HAP-1 (cell line): Measurements from ENCODE around the gene RASA3.
A peak's percentile ranks its signal among the peaks of the same experiment; 100 is the strongest.

Source experiments
- DNase-seq, 2 experiments: peaks; one replicate each; pipeline ENCODE4 v3.0.0-alpha.2; 2016 to 2020; ENCODE audit warnings: low spot score in 2 of 2
- H3K27me3 ChIP-seq: fragments of 250-450 bp; sonication (Bioruptor Pico); 2 replicates; pipeline ENCODE4 v1.5.1; 2020; ENCODE audit warnings: low read depth, mild to moderate bottlenecking, moderate library complexity
- H3K36me3 ChIP-seq: fragments of 250-450 bp; sonication (Bioruptor Pico); replicated peaks from 2 replicates; pipeline ENCODE4 v1.5.1; 2020; ENCODE audit warnings: mild to moderate bottlenecking
- H3K4me1 ChIP-seq: fragments of 250-450 bp; sonication (Bioruptor Pico); 2 replicates; pipeline ENCODE4 v1.5.1; 2020; ENCODE audit warnings: mild to moderate bottlenecking
- H3K4me3 ChIP-seq: fragments of 250-450 bp; sonication (Bioruptor Pico); 2 replicates; pipeline ENCODE4 v1.5.1; 2020; ENCODE audit warnings: mild to moderate bottlenecking, moderate library complexity
- H3K9me3 ChIP-seq: fragments of 250-450 bp; sonication (Bioruptor Pico); 2 replicates; pipeline ENCODE4 v1.5.1; 2020; ENCODE audit warnings: mild to moderate bottlenecking, moderate library complexity
- in situ Hi-C: fragments of 300-500 bp; cut with MboI; formaldehyde crosslinking; loops from 3 replicates; pipeline ENCODE4 v1.14.3; 2020; ENCODE audit warnings: low sequenced_read_pairs, inconsistent platforms, mixed read lengths

RASA3 gene

GRCh38 chr13:113938246-113938645 lies 194.2 kb downstream of the RASA3 start:
- in situ Hi-C loops, result no loop called here
- no peaks in the 10 kb centered on the region for H3K9me3 ChIP-seq
- no peak for DNase-seq
- 0 out of 2 replicates have a peak, but pooled peaks cover 3% of the 10 kb centered on the region for H3K27me3 ChIP-seq
- H3K4me3 ChIP-seq, result no peak overlapping the region
- no peaks in the 10 kb centered on the region for H3K4me1 ChIP-seq
- H3K36me3 ChIP-seq, result no peaks in the 10 kb centered on the region

- no peak overlapping the region for H3K4me3 ChIP-seq
- no peaks in the 10 kb centered on the region for H3K9me3 ChIP-seq
- no peaks in the 10 kb centered on the region for H3K36me3 ChIP-seq
- H3K27me3 ChIP-seq, result 0 out of 2 replicates have a peak, but pooled peaks cover 3% of the 10 kb centered on the region
- DNase-seq, result no peak
- in situ Hi-C loops, result no loop called here
- no peaks in the 10 kb centered on the region for H3K4me1 ChIP-seq
Observed at GRCh38 chr13:113937527-113938180, 194.8 kb downstream of the RASA3 start.

GRCh38 chr13:113937073-113937472 lies 195.3 kb downstream of the RASA3 start:
- no peaks in the 10 kb centered on the region for H3K4me1 ChIP-seq
- H3K36me3 ChIP-seq, result no peaks in the 10 kb centered on the region
- DNase-seq, result no peak
- H3K4me3 ChIP-seq, result no peak overlapping the region
- in situ Hi-C loops, result no loop called here
- 0 out of 2 replicates have a peak, but pooled peaks cover 3% of the 10 kb centered on the region for H3K27me3 ChIP-seq
- no peaks in the 10 kb centered on the region for H3K9me3 ChIP-seq

- 0 out of 2 replicates have a peak, but pooled peaks cover 3% of the 10 kb centered on the region for H3K27me3 ChIP-seq
- DNase-seq, result no peak
- no peaks in the 10 kb centered on the region for H3K9me3 ChIP-seq
- H3K36me3 ChIP-seq, result no peaks in the 10 kb centered on the region
- H3K4me3 ChIP-seq, result no peak overlapping the region
- in situ Hi-C loops, result no loop called here
- no peaks in the 10 kb centered on the region for H3K4me1 ChIP-seq
Observed at GRCh38 chr13:113936166-113936965, 196.1 kb downstream of the RASA3 start.

GRCh38 chr13:113935001-113935844 lies 197.2 kb downstream of the RASA3 start:
- Histone ChIP-seq H3K27me3 (0 out of 2 replicates have a peak, but pooled peaks cover 3% of the 10 kb centered on the region), H3K4me3 (no peak overlapping the region), H3K36me3 (no peaks in the 10 kb centered on the region), H3K4me1 (no peaks in the 10 kb centered on the region), H3K9me3 (no peaks in the 10 kb centered on the region)
- in situ Hi-C loops, result no loop called here
- DNase-seq, result peak in 1 of 2 experiments; percentile 29

GRCh38 chr13:113934576-113934975 lies 197.8 kb downstream of the RASA3 start:
- in situ Hi-C loops, result no loop called here
- Histone ChIP-seq H3K27me3 (0 out of 2 replicates have a peak, but pooled peaks cover 3% of the 10 kb centered on the region), H3K9me3 (no peaks in the 10 kb centered on the region), H3K36me3 (no peaks in the 10 kb centered on the region), H3K4me3 (no peak overlapping the region), H3K4me1 (no peaks in the 10 kb centered on the region)
- DNase-seq, result no peak

GRCh38 chr13:113933901-113934300 lies 198.5 kb downstream of the RASA3 start:
- in situ Hi-C loops, result no loop called here
- DNase-seq, result no peak
- no peak overlapping the region for H3K4me3 ChIP-seq
- no peaks in the 10 kb centered on the region for H3K9me3 ChIP-seq
- 0 out of 2 replicates have a peak, but pooled peaks cover 3% of the 10 kb centered on the region for H3K27me3 ChIP-seq
- no peaks in the 10 kb centered on the region for H3K4me1 ChIP-seq
- no peaks in the 10 kb centered on the region for H3K36me3 ChIP-seq

GRCh38 chr13:113931841-113932459 lies 200.5 kb downstream of the RASA3 start:
- in situ Hi-C loops, result no loop called here
- Histone ChIP-seq H3K4me3 (no peak overlapping the region), H3K36me3 (no peaks in the 10 kb centered on the region), H3K27me3 (no peaks in the 10 kb centered on the region), H3K4me1 (no peaks in the 10 kb centered on the region), H3K9me3 (no peaks in the 10 kb centered on the region)
- DNase-seq, result no peak

- H3K27me3 ChIP-seq, result no peaks in the 10 kb centered on the region
- H3K4me1 ChIP-seq, result no peaks in the 10 kb centered on the region
- H3K36me3 ChIP-seq, result no peaks in the 10 kb centered on the region
- no peak for DNase-seq
- H3K4me3 ChIP-seq, result no peak overlapping the region
- in situ Hi-C loops, result no loop called here
- H3K9me3 ChIP-seq, result no peaks in the 10 kb centered on the region
Observed at GRCh38 chr13:113930671-113931637, 201.5 kb downstream of the RASA3 start.

- Histone ChIP-seq H3K4me3 (no peak overlapping the region), H3K4me1 (no peaks in the 10 kb centered on the region), H3K9me3 (no peaks in the 10 kb centered on the region), H3K36me3 (no peaks in the 10 kb centered on the region), H3K27me3 (no peaks in the 10 kb centered on the region)
- no peak for DNase-seq
- in situ Hi-C loops, result no loop called here
Observed at GRCh38 chr13:113929628-113930615, 202.5 kb downstream of the RASA3 start.

GRCh38 chr13:113928685-113929627 lies 203.5 kb downstream of the RASA3 start:
- no peak for DNase-seq
- no peaks in the 10 kb centered on the region for H3K4me1 ChIP-seq
- no peaks in the 10 kb centered on the region for H3K27me3 ChIP-seq
- no peak overlapping the region for H3K4me3 ChIP-seq
- H3K9me3 ChIP-seq, result no peaks in the 10 kb centered on the region
- in situ Hi-C loops, result no loop called here
- H3K36me3 ChIP-seq, result no peaks in the 10 kb centered on the region
